CD4-positive, alpha-beta T cell (primary cell): Measurements from ENCODE around the gene LRP4. TPM values are rescaled to one million over a fixed set of nuclear protein-coding genes. Genes with fewer than 3 reads are reported as not detected.

Experiments
- ATAC-seq: fragments of 200-7000 bp; cut with Tn5 transposase; one replicate; pipeline ENCODE4 v1.10.0; 2022; ENCODE audit warnings: mild to moderate bottlenecking; ENCODE audit not compliant: poor library complexity
- CTCF ChIA-PET: fragments of 350-600 bp; sonication (Branson Sonifier 250); formaldehyde crosslinking; loops from one replicate; lab custom pipeline; 2021; ENCODE audit warnings: antibody characterized with exemption, inconsistent platforms; lab: Charles Lee
- POLR2A ChIA-PET: fragments of 350-600 bp; sonication (Branson Sonifier 250); formaldehyde crosslinking; loops from one replicate; lab custom pipeline; 2021; ENCODE audit warnings: antibody characterized with exemption, inconsistent platforms; lab: Charles Lee
- DNase-seq, 14 experiments: peaks; one replicate each; pipeline ENCODE4 v3.0.0-alpha.2; 2013 to 2020; ENCODE audit warnings: mixed read lengths in 2 of 14
- H3K27ac ChIP-seq, 2 donors: one replicate each; pipeline versions ENCODE4 v1.5.1 to v1.7.0; 2013; ENCODE audit warnings: low read length in 2 of 2, low read depth in 1 of 2, mild to moderate bottlenecking in 1 of 2
- H3K27me3 ChIP-seq, 2 experiments: 1 replicate in 1 of 2; 2 replicates in 1 of 2; pipeline versions ENCODE4 v1.6.1 to v1.7.0; 2013; ENCODE audit warnings: low read length in 2 of 2, control low read depth in 1 of 2, mild to moderate bottlenecking in 1 of 2, moderate library complexity in 1 of 2; ENCODE audit not compliant: insufficient read depth in 2 of 2, control insufficient read depth in 1 of 2
- H3K36me3 ChIP-seq: one replicate; pipeline ENCODE4 v1.6.1; 2013; ENCODE audit warnings: low read length, control low read depth; ENCODE audit not compliant: insufficient read depth
- H3K4me1 ChIP-seq: one replicate; pipeline ENCODE4 v1.6.1; 2013; ENCODE audit warnings: low read length, control low read depth; ENCODE audit not compliant: insufficient read depth
- H3K4me3 ChIP-seq: one replicate; pipeline ENCODE4 v1.5.1; 2013; ENCODE audit warnings: mild to moderate bottlenecking, low read length, moderate library complexity
- H3K9me3 ChIP-seq, 2 experiments: 1 replicate in 1 of 2; 2 replicates in 1 of 2; pipeline versions ENCODE4 v1.6.1 to v1.7.0; 2013; ENCODE audit warnings: low read length in 2 of 2, mild to moderate bottlenecking in 2 of 2, control low read depth in 1 of 2, moderate library complexity in 1 of 2; ENCODE audit not compliant: control insufficient read depth in 1 of 2, insufficient read depth in 1 of 2
- H3K27ac Mint-ChIP-seq: one replicate; pipeline ENCODE4 v1.8.0; 2020; ENCODE audit warnings: mixed read lengths
- H3K27me3 Mint-ChIP-seq: one replicate; pipeline ENCODE4 v1.8.0; 2021; ENCODE audit warnings: mixed read lengths
- H3K36me3 Mint-ChIP-seq: one replicate; pipeline ENCODE4 v1.8.0; 2021; ENCODE audit warnings: low read depth, mixed read lengths
- H3K4me1 Mint-ChIP-seq: one replicate; pipeline ENCODE4 v1.8.0; 2021; ENCODE audit warnings: low read depth, mixed read lengths
- H3K4me3 Mint-ChIP-seq: one replicate; pipeline ENCODE4 v1.8.0; 2020; ENCODE audit warnings: mild to moderate bottlenecking, mixed read lengths
- H3K9me3 Mint-ChIP-seq: one replicate; pipeline ENCODE4 v1.8.0; 2020; ENCODE audit warnings: mixed read lengths
- CTCF ChIP-seq: fragments of 200-600 bp; IDR thresholded peaks from one replicate; pipeline ENCODE4 v1.8.0; 2022; ENCODE audit warnings: antibody characterized with exemption, mild to moderate bottlenecking
- intact Hi-C, 2 experiments: fragments of 100-400 bp; cut with DNase I in 1 of 2; cut with micrococcal nuclease in 1 of 2; formaldehyde crosslinking; loops; one replicate each; pipeline versions ENCODE4 v1.15.1 to v1.9.0; 2023 to 2025; cut with DNase I, micrococcal nuclease
- total RNA-seq, 174 experiments: library from RNA in 2 of 174; stranded (reverse) in 2 of 174; gene quantifications; one replicate each; pipeline ENCODE4 v1.2.3 and lab custom pipeline; 2021 to 2026

The LRP4 gene
- total RNA-seq, 2 experiments from 2014 or later, result not detected

- no peak overlapping the region for H3K27ac ChIP-seq
- TF ChIP-seq CTCF, result no peak
- ATAC-seq (no peak), DNase-seq (no peak)
- H3K36me3 ChIP-seq, result no peaks in the 10 kb centered on the region
- ChIA-PET POLR2A (no interaction called here), CTCF (no interaction called here)
- Mint-ChIP-seq H3K27ac (no peak overlapping the region), H3K4me3 (no peak overlapping the region), H3K27me3 (peaks cover 5% of the 10 kb centered on the region), H3K36me3 (no peaks in the 10 kb centered on the region), H3K4me1 (no peaks in the 10 kb centered on the region), H3K9me3 (no peaks in the 10 kb centered on the region)
- no peak overlapping the region for H3K4me3 ChIP-seq
- no peaks in the 10 kb centered on the region for H3K4me1 ChIP-seq
- intact Hi-C loops, result no loop called here
- peaks cover 0 to 3% of the 10 kb centered on the region in 2 experiments for H3K27me3 ChIP-seq
- H3K9me3 ChIP-seq, result no peaks in the 10 kb centered on the region
These were observed 53.0 kb downstream of the LRP4 start for GRCh38 chr11:46865340-46865739.

- intact Hi-C loops, result no loop called here
- no peak for ATAC-seq
- no peaks in the 10 kb centered on the region for H3K36me3 Mint-ChIP-seq
These were observed 58.1 kb downstream of the LRP4 start for GRCh38 chr11:46860218-46860617.

GRCh38 chr11:46858920-46859546 lies 59.3 kb downstream of the LRP4 start:
- no peak overlapping the region for H3K4me3 ChIP-seq
- peaks cover 0 to 3% of the 10 kb centered on the region in 2 experiments for H3K27me3 ChIP-seq
- H3K27me3 Mint-ChIP-seq, result no peaks in the 10 kb centered on the region
- no peaks in the 10 kb centered on the region for H3K4me1 Mint-ChIP-seq
- H3K4me1 ChIP-seq, result no peaks in the 10 kb centered on the region
- H3K9me3 ChIP-seq, result no peaks in the 10 kb centered on the region
- no peaks in the 10 kb centered on the region for H3K36me3 ChIP-seq
- ChIA-PET CTCF (no interaction called here), POLR2A (no interaction called here)
- intact Hi-C loops, result no loop called here
- DNase-seq, result no peak
- no peak for TF ChIP-seq CTCF
- no peaks in the 10 kb centered on the region for H3K9me3 Mint-ChIP-seq
- H3K36me3 Mint-ChIP-seq, result no peaks in the 10 kb centered on the region
- no peak overlapping the region for H3K27ac Mint-ChIP-seq
- ATAC-seq, result no peak
- H3K4me3 Mint-ChIP-seq, result no peak overlapping the region
- no peak overlapping the region for H3K27ac ChIP-seq

More at GRCh38 chr11:46860218-46860617, 58.1 kb downstream of the LRP4 start:
- Mint-ChIP-seq H3K4me1 (no peaks in the 10 kb centered on the region), H3K27ac (no peak overlapping the region), H3K4me3 (no peak overlapping the region), H3K27me3 (no peaks in the 10 kb centered on the region), H3K9me3 (no peaks in the 10 kb centered on the region)
- no peaks in the 10 kb centered on the region for H3K36me3 ChIP-seq
- H3K27me3 ChIP-seq, result peaks cover 0 to 3% of the 10 kb centered on the region in 2 experiments
- DNase-seq, result no peak
- no peak for TF ChIP-seq CTCF
- H3K4me3 ChIP-seq, result no peak overlapping the region
- no peaks in the 10 kb centered on the region for H3K9me3 ChIP-seq
- no peak overlapping the region for H3K27ac ChIP-seq
- ChIA-PET POLR2A (no interaction called here), CTCF (no interaction called here)
- no peaks in the 10 kb centered on the region for H3K4me1 ChIP-seq
